ENCODE results near the gene OLFM4.
"Not testable (repeated sequence)": the region's sequence is repeated elsewhere in the genome, so short reads cannot be mapped to it uniquely, and the experiment has no call there.

OLFM4 gene

DNA sequence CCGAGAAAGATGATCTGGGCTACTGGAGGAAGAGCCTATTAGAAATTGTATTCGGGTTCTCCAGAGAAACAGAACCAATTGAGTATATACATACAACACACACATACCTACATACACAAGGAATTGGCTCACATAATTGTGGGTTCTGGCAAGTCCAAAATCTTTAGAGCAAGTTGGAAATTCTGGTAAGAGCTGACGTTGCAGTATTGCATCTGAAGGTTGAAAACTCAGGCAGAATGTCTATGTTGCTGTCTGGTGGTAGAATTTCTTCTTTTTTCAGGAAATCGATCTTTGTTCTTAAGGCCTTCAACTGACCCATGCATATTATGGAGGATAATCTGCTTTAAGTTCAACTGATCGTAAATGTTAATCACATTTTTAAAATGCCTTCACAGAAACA is 15.5 kb upstream of the OLFM4 start:
- no peak overlapping the region for H3K4me3 ChIP-seq (ENCODE audit: low read depth, low read length)
- DNase-seq (ENCODE audit: low read depth) = no peak
- TF ChIP-seq, protein P1, sequence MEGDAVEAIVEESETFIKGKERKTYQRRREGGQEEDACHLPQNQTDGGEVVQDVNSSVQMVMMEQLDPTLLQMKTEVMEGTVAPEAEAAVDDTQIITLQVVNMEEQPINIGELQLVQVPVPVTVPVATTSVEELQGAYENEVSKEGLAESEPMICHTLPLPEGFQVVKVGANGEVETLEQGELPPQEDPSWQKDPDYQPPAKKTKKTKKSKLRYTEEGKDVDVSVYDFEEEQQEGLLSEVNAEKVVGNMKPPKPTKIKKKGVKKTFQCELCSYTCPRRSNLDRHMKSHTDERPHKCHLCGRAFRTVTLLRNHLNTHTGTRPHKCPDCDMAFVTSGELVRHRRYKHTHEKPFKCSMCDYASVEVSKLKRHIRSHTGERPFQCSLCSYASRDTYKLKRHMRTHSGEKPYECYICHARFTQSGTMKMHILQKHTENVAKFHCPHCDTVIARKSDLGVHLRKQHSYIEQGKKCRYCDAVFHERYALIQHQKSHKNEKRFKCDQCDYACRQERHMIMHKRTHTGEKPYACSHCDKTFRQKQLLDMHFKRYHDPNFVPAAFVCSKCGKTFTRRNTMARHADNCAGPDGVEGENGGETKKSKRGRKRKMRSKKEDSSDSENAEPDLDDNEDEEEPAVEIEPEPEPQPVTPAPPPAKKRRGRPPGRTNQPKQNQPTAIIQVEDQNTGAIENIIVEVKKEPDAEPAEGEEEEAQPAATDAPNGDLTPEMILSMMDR (IDR thresholded peaks at IDR 0.05; ENCODE audit: low read depth, low read length, missing control alignments) = no peak
- in situ Hi-C loops (cut with HindIII; ENCODE audit: low sequenced_read_pairs) = no loop called here

DNA sequence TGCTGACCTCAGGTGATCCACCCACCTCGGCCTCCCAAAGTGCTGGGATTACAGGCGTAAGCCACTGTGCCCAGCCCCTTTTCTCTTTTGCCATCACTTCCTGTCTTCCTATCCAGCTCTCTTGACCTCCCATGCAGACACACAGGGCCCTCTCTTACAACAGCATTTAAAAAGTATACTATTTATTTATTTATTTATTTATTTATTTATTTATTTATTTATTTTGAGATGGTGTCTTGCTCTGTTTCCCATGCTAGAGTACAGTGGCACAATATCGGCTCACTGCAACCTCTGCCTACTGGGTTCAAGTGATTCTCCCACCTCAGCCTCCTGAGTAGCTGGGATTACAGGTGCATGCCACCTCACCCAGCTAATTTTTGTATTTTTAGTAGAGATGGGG is 14.6 kb upstream of the OLFM4 start:
- H3K4me3 ChIP-seq (ENCODE audit: low read depth, low read length); DNase-seq (ENCODE audit: low read depth); in situ Hi-C loops (cut with HindIII; ENCODE audit: low sequenced_read_pairs): not testable (repeated sequence)

DNA sequence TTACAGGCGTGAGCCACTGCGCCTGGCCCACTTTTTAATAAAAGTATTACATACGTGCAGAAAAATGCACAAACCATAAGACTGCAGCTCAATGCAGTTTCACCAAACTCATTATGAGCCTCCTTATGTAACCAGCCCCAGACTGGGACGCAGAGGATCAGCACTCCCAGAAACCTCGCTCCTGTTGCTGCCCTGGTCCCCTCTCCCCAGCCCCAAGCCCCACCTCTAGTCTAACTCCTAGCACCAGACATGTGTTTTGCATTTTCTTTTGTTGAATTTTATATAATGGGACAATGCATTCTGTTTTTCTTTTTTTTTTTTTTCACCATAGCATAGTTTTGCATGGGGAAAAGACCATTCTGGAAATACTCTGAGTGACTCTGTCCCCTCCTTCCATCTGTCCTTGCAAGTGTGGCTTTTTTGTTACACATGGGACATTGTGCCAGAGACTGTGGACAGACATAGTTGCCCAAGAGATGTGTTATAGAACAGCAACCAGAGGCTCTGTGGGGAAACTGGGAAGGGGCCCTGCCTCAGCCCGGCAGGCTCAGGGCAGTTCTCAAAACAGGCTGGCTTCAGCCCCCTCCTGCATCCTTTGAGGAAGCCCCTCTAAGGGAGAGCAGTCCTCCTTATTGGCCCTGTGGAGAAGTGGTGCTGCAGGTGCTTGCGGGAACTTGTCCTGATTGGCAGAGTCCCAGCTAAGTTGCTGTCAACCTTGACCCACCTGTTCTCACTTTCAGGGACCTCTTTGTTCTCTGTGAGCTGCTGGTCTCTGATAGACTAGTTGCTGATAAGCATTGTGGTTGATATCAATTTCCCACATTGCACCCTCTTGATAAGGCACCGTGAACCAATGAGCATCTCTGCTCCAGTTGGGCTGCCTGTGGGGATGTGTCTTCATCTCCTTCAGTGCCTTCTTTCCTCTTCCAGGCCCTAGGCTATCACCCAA is 13.8 kb upstream of the OLFM4 start:
- no peak overlapping the region for H3K4me3 ChIP-seq (ENCODE audit: low read depth, low read length)
- DNase-seq (ENCODE audit: low read depth) = no peak
- TF ChIP-seq, protein P1 (IDR thresholded peaks at IDR 0.05; ENCODE audit: low read depth, low read length, missing control alignments) = no peak
- in situ Hi-C loops (cut with HindIII; ENCODE audit: low sequenced_read_pairs) = no loop called here

DNA sequence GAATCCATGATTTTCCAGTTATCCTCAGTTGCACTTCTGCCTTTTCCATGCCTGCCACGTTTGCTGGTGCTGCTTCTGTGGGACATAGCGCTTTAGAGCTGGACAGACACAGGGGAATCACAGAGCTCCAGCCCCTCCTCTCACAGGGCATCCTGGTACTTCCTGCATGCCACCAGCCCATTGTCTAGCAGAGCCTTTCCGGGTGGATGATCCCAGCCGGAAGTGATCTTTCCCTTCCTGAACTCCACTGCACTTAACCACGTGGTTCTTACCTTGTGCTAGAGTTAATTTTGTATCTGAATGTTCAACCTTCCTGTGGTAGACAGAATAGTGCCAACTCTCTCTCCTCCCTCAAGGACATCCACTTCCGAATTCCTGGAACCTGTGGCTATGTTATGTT is 12.6 kb upstream of the OLFM4 start:
- in situ Hi-C loops (cut with HindIII; ENCODE audit: low sequenced_read_pairs) = no loop called here
- TF ChIP-seq, protein P1 (IDR thresholded peaks at IDR 0.05; ENCODE audit: low read depth, low read length, missing control alignments) = no peak
- DNase-seq (ENCODE audit: low read depth) = no peak
- no peak overlapping the region for H3K4me3 ChIP-seq (ENCODE audit: low read depth, low read length)

DNA sequence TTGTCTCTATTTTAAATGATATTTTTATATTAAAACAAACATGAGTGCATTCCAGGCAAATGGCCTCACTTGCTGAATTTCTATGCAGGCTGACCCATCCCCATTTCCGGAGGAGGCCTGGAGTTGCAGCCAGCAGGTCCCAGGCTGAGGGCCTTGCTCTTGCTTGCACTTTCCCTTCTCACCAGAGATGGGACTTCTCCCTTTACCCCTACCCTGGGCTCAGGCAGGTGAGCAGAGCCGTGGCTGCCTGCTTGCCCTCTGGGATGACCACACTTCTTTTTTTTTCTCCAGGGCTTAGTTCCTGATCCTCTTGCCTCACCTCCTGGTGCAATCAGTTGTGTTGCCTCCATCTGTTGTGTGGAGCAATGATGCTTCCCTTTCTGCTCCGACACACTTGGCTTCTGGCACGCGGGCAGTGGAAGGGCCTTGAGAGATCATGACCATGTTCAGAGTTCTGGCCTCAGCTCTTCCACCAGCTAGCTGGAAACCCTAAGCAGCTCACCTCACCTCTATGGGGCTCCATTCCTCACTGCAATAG is 11.1 kb upstream of the OLFM4 start:
- DNase-seq (ENCODE audit: low read depth) = no peak
- TF ChIP-seq, protein P1 (IDR thresholded peaks at IDR 0.05; ENCODE audit: low read depth, low read length, missing control alignments) = no peak
- in situ Hi-C loops (cut with HindIII; ENCODE audit: low sequenced_read_pairs) = no loop called here
- H3K4me3 ChIP-seq (ENCODE audit: low read depth, low read length) = no peak overlapping the region

DNA sequence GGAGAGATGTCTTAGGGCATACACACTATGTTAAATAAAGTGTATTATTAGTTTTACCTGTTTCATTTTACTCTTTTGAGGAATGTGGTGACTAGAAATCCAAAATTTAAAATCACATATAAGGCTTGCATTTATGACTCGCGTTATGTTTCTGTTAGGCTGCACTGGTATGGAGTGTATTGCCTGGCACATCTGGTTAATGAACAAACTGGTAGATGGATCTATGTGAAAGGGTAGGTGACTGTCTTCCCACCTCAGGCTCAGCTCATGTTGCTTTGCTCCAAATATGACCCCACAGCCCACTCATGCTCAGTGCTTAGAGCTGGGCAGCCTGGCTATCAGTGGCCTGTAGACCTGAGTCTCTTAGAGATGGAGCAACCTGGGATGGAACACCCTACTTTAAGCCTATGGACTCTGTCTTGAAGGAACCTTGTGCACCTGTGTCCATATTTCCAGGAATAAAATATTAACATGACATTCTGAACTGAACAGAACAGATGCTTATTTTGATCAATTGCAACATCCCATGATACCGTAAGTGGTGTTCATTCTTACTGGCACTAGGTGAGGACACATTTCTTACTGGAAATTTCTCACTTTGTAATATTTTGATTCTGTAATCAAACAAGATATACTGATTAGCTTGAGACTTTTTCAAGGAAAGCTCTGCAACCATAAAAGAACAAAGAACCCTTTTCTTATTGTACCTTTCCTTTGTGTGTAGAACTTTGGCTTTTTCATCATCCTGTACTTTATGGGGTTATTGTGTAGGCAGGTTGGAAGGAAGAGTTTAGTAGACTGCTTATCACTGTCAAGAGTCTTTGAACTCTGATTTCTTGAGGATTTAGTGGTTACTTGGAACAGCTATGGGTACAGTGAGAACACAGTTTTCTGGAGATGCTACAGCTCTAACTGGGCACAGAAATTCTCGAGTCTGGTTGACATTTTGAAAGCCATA is 9.6 kb upstream of the OLFM4 start:
- TF ChIP-seq, protein P1 (IDR thresholded peaks at IDR 0.05; ENCODE audit: low read depth, low read length, missing control alignments) = no peak
- in situ Hi-C loops (cut with HindIII; ENCODE audit: low sequenced_read_pairs) = no loop called here
- DNase-seq (ENCODE audit: low read depth) = no peak
- no peak overlapping the region for H3K4me3 ChIP-seq (ENCODE audit: low read depth, low read length)
